SK-N-SH treated with all-trans-retinoic acid at 6 μM for 48 hours (cell line): ENCODE data around the gene INSYN2B.

Source experiments
- ARNTL ChIP-seq: fragments of 450-650 bp; formaldehyde crosslinking; IDR thresholded peaks from 2 replicates; pipeline ENCODE4 v1.5.0; 2020; ENCODE audit warnings: low read depth, mild to moderate bottlenecking, moderate library complexity, borderline replicate concordance
- BACH2 ChIP-seq: fragments of 250-450 bp; sonication (Bioruptor Pico); IDR thresholded peaks from 2 replicates; pipeline ENCODE4 v1.9.0; 2021; ENCODE audit warnings: mild to moderate bottlenecking, borderline replicate concordance
- ISL1 ChIP-seq: fragments of 250-450 bp; sonication (Bioruptor Pico); IDR thresholded peaks from 2 replicates; pipeline ENCODE4 v2.1.2; 2022; ENCODE audit warnings: mild to moderate bottlenecking, moderate library complexity
- PATZ1 ChIP-seq: fragments of 250-450 bp; sonication (Bioruptor Pico); IDR thresholded peaks from 2 replicates; pipeline ENCODE4 v1.8.0; 2020; ENCODE audit warnings: mild to moderate bottlenecking, moderate library complexity, borderline replicate concordance
- POU6F1 ChIP-seq: fragments of 250-450 bp; sonication (Bioruptor Pico); IDR thresholded peaks from 2 replicates; pipeline ENCODE4 v1.8.0; 2021; ENCODE audit warnings: low read depth, mild to moderate bottlenecking, moderate library complexity, borderline replicate concordance
- RARB ChIP-seq: fragments of 250-450 bp; sonication (Bioruptor Pico); IDR thresholded peaks from 2 replicates; pipeline ENCODE4 v1.8.0; 2021; ENCODE audit warnings: mild to moderate bottlenecking, moderate library complexity
- TCF4 ChIP-seq: fragments of 250-450 bp; sonication (Bioruptor Pico); IDR thresholded peaks from 2 replicates; pipeline ENCODE4 v1.8.0; 2021; ENCODE audit warnings: mild to moderate bottlenecking, moderate library complexity, borderline replicate concordance
- TOX ChIP-seq: fragments of 250-450 bp; sonication (Bioruptor Pico); IDR thresholded peaks from 2 replicates; pipeline ENCODE4 v1.8.0; 2021; ENCODE audit warnings: mild to moderate bottlenecking, moderate library complexity, borderline replicate concordance
- ZC3H10 ChIP-seq: fragments of 250-450 bp; sonication (Bioruptor Pico); IDR thresholded peaks from 2 replicates; pipeline ENCODE4 v1.5.1; 2021; ENCODE audit warnings: mild to moderate bottlenecking, moderate library complexity
- ZFP3 ChIP-seq: fragments of 250-450 bp; sonication (Bioruptor Pico); IDR thresholded peaks from 2 replicates; pipeline ENCODE4 v1.5.0; 2020; ENCODE audit warnings: mild to moderate bottlenecking, moderate library complexity
- ZNF565 ChIP-seq: fragments of 450-650 bp; formaldehyde crosslinking; conservative IDR thresholded peaks from 2 replicates; pipeline ENCODE4 v1.5.0; 2020; ENCODE audit warnings: low read depth, mild to moderate bottlenecking, moderate library complexity
- ZNF70 ChIP-seq: fragments of 450-650 bp; formaldehyde crosslinking; IDR thresholded peaks from 2 replicates; pipeline ENCODE4 v1.5.0; 2020; ENCODE audit warnings: mild to moderate bottlenecking, moderate library complexity
- ZNF8 ChIP-seq: fragments of 450-650 bp; formaldehyde crosslinking; IDR thresholded peaks from 2 replicates; pipeline ENCODE4 v1.5.0; 2020; ENCODE audit warnings: mild to moderate bottlenecking, moderate library complexity

GRCh38 chr5:169905017-169905416 lies 75.3 kb downstream of the INSYN2B start:
- TF ChIP-seq ZNF70 (no peak), TCF4 (no peak), ZNF565 (CRISPR knock-in tag) (no peak), ARNTL (CRISPR knock-in tag) (no peak), PATZ1 (CRISPR knock-in tag) (no peak), RARB (CRISPR knock-in tag) (no peak), BACH2 (no peak), ZFP3 (no peak), ZC3H10 (CRISPR knock-in tag) (no peak), TOX (CRISPR knock-in tag) (no peak), POU6F1 (CRISPR knock-in tag) (no peak), ZNF8 (no peak), ISL1 (CRISPR knock-in tag) (no peak)
